Activated CD8-positive, alpha-beta T cell treated with anti-CD3 and anti-CD28 coated beads for 36 hours (primary cell): Measurements from ENCODE around the gene ATP8B4. TPM values are rescaled to one million over a fixed set of nuclear protein-coding genes. Genes with fewer than 3 reads are reported as not detected.
A peak's percentile ranks its signal among the peaks of the same experiment; 100 is the strongest.

ENCODE experiments used
- ATAC-seq: fragments of 200-7000 bp; cut with Tn5 transposase; one replicate; pipeline ENCODE4 v1.10.0; 2021; ENCODE audit warnings: mild to moderate bottlenecking, moderate library complexity
- CTCF ChIA-PET: fragments of 350-600 bp; sonication (Branson Sonifier 250); formaldehyde crosslinking; loops from one replicate; lab custom pipeline; 2021; ENCODE audit warnings: antibody characterized with exemption; lab: Charles Lee
- POLR2A ChIA-PET: fragments of 350-600 bp; sonication (Branson Sonifier 250); formaldehyde crosslinking; loops from one replicate; lab custom pipeline; 2021; ENCODE audit warnings: antibody characterized with exemption; lab: Charles Lee
- DNase-seq: peaks from one replicate; pipeline ENCODE4 v3.0.0-alpha.2; 2020
- H3K27ac Mint-ChIP-seq: one replicate; pipeline ENCODE4 v1.8.0; 2021; ENCODE audit warnings: mild to moderate bottlenecking, mixed read lengths
- H3K27me3 Mint-ChIP-seq: one replicate; pipeline ENCODE4 v1.8.0; 2021; ENCODE audit warnings: mixed read lengths
- H3K36me3 Mint-ChIP-seq: one replicate; pipeline ENCODE4 v1.8.0; 2021; ENCODE audit warnings: low read depth, mixed read lengths
- H3K4me1 Mint-ChIP-seq: one replicate; pipeline ENCODE4 v1.8.0; 2021; ENCODE audit warnings: low read depth, mixed read lengths
- H3K4me3 Mint-ChIP-seq: one replicate; pipeline ENCODE4 v1.8.0; 2021; ENCODE audit warnings: mild to moderate bottlenecking, moderate library complexity, mixed read lengths
- H3K9me3 Mint-ChIP-seq: one replicate; pipeline ENCODE4 v1.8.0; 2021; ENCODE audit warnings: mixed read lengths
- intact Hi-C: fragments of 100-400 bp; cut with micrococcal nuclease; formaldehyde crosslinking; loops from one replicate; pipeline ENCODE4 v1.10.0; 2022
- total RNA-seq, 2 experiments: library from RNA; stranded (reverse); gene quantifications; one replicate each; pipeline ENCODE4 v1.2.3, GENCODE V29; 2021
- TF ChIP-seq, protein P1 (sequence below): fragments of 200-600 bp; IDR thresholded peaks from one replicate; pipeline ENCODE4 v1.8.0; 2022; ENCODE audit warnings: antibody characterized with exemption, mild to moderate bottlenecking

The ATP8B4 gene, protein sequence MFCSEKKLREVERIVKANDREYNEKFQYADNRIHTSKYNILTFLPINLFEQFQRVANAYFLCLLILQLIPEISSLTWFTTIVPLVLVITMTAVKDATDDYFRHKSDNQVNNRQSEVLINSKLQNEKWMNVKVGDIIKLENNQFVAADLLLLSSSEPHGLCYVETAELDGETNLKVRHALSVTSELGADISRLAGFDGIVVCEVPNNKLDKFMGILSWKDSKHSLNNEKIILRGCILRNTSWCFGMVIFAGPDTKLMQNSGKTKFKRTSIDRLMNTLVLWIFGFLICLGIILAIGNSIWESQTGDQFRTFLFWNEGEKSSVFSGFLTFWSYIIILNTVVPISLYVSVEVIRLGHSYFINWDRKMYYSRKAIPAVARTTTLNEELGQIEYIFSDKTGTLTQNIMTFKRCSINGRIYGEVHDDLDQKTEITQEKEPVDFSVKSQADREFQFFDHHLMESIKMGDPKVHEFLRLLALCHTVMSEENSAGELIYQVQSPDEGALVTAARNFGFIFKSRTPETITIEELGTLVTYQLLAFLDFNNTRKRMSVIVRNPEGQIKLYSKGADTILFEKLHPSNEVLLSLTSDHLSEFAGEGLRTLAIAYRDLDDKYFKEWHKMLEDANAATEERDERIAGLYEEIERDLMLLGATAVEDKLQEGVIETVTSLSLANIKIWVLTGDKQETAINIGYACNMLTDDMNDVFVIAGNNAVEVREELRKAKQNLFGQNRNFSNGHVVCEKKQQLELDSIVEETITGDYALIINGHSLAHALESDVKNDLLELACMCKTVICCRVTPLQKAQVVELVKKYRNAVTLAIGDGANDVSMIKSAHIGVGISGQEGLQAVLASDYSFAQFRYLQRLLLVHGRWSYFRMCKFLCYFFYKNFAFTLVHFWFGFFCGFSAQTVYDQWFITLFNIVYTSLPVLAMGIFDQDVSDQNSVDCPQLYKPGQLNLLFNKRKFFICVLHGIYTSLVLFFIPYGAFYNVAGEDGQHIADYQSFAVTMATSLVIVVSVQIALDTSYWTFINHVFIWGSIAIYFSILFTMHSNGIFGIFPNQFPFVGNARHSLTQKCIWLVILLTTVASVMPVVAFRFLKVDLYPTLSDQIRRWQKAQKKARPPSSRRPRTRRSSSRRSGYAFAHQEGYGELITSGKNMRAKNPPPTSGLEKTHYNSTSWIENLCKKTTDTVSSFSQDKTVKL
- total RNA-seq: 1 to 10 TPM; 4.6 to 5.8 TPM

DNA sequence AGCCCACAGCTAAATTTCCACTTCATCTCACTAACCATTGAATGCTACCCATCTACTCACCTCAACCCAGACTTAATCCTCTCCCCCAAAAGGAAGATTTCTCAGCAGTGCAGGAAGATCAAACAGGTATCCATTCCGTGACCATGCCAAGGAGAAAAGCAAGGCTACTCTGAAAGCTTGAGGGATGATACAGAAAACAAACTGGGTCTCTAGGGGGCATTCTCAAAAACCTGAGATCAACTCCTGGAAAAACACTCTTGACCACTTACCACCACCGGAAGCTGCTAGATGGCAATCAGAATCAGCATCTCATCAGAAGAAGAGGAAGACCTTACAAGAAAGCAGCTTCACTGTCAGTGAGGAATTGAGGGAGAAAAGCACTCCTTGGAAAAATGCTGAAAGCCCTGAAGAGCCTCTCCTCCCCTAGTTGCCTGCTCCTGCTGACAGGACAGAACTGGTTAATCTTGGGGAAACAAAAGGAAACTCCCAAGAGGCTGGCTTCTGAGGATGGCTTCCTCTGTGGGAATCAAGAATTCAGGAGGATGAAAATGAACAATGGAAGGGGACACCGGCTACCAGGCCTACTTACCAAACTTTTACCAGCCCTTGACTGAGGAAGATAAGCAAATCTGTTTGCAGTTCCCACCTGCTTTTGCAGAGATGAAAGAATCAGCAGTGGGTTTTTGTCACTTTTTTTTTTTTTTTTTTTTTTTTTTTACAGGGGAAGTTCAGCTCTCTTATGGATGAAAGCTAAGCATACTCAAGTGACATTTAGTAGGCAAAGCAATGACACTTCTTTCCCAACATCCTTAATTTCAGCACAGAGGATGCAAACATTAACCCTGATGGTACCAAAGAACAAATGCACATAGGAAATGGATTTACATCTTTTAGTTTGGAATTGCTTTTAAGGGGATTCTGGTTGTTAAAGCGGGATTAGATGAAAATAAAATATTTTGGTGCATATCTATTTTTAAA lies at the start of gene ATP8B4:
Gene ATP8B4 (minus strand): TSS at position 171 of the 978 bp plus-strand sequence. CDS start 12,267 bp downstream, outside the sequence.
- Mint-ChIP-seq H3K4me1 (peaks cover 17% of the 10 kb centered on the region), H3K36me3 (peaks cover 9% of the 10 kb centered on the region), H3K27me3 (peaks cover 6% of the 10 kb centered on the region), H3K9me3 (peaks cover 11% of the 10 kb centered on the region), H3K27ac (peak within 1 kb of the TSS; percentile 81), H3K4me3 (peak within 1 kb of the TSS; percentile 68)
- DNase-seq (peak; percentile 40), ATAC-seq (peak; percentile 57)
- ChIA-PET POLR2A (interaction anchor here (1.0 to 1.2 kb wide), 2 partner anchors 9 to 1180 kb away, joined by 3 read pairs; no protein-coding TSS in a partner anchor), CTCF (interaction anchor here (1.0 to 1.2 kb wide), 3 partner anchors 8 to 63 kb away, joined by 3 to 5 read pairs (median 4); no protein-coding TSS in a partner anchor)
- intact Hi-C loops: no loop called here
- TF ChIP-seq, protein P1, sequence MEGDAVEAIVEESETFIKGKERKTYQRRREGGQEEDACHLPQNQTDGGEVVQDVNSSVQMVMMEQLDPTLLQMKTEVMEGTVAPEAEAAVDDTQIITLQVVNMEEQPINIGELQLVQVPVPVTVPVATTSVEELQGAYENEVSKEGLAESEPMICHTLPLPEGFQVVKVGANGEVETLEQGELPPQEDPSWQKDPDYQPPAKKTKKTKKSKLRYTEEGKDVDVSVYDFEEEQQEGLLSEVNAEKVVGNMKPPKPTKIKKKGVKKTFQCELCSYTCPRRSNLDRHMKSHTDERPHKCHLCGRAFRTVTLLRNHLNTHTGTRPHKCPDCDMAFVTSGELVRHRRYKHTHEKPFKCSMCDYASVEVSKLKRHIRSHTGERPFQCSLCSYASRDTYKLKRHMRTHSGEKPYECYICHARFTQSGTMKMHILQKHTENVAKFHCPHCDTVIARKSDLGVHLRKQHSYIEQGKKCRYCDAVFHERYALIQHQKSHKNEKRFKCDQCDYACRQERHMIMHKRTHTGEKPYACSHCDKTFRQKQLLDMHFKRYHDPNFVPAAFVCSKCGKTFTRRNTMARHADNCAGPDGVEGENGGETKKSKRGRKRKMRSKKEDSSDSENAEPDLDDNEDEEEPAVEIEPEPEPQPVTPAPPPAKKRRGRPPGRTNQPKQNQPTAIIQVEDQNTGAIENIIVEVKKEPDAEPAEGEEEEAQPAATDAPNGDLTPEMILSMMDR: no peak

DNA sequence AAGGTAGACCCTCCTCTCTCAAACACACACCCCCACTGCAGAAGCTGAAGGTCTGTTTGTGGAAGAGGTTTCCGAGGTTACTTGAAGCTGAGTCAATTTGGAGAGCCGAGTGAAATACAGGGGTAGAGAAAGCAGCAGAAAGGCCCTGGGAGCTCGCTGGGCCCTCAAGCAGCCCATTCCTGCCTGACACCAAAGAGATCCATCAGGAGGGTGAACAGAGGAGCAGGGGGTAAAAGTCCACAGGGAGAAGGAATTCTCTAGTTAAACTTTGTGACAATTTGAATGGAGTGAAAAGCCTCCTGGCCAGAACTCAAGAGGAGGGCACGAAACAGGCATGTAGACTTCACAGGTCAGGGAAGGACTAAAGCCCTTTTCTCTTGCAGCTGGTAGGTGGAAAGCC lies 49.3 kb upstream of the ATP8B4 start:
- DNase-seq: no peak
- H3K4me1 Mint-ChIP-seq: no peaks in the 10 kb centered on the region
- no peak overlapping the region for H3K4me3 Mint-ChIP-seq
- H3K36me3 Mint-ChIP-seq: peaks cover 5% of the 10 kb centered on the region
- ATAC-seq: no peak
- TF ChIP-seq, protein P1: no peak
- intact Hi-C loops: loop anchor here (5.0 kb wide), 1 partner anchor 149 kb away; no protein-coding TSS in a partner anchor
- no peaks in the 10 kb centered on the region for H3K9me3 Mint-ChIP-seq
- H3K27ac Mint-ChIP-seq: no peak overlapping the region
- POLR2A ChIA-PET: no interaction called here
- CTCF ChIA-PET: interaction anchor here (2.0 kb wide), 1 partner anchor 15 kb away, joined by 6 read pairs; no protein-coding TSS in a partner anchor
- peaks cover 9% of the 10 kb centered on the region for H3K27me3 Mint-ChIP-seq

DNA sequence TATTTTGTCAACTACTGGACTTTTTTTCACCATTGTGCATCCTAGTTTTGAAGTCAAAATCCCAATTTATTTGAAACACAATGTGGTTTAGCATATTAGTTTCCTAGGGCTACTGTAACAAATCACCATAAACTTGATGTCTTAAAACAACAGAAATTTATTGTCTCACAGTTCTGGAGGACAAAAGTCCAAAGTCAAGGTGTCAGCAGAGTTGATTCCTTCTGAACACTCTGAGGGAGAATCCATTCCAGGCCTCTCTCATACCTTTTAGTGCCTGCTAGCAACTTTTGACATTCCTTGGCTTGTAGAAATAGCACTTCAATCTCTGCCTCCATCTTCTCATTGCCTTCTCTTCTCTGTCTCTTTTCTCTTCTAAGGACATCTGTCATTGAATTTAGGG lies 48.1 kb upstream of the ATP8B4 start:
- intact Hi-C loops: loop anchor here (5.0 kb wide), 1 partner anchor 150 kb away; no protein-coding TSS in a partner anchor
- no peak overlapping the region for H3K27ac Mint-ChIP-seq
- TF ChIP-seq, protein P1: no peak
- peaks cover 14% of the 10 kb centered on the region for H3K27me3 Mint-ChIP-seq
- ChIA-PET POLR2A (no interaction called here), CTCF (interaction anchor here (2.0 kb wide), 1 partner anchor 16 kb away, joined by 6 read pairs; no protein-coding TSS in a partner anchor)
- DNase-seq: no peak
- no peaks in the 10 kb centered on the region for H3K4me1 Mint-ChIP-seq
- no peaks in the 10 kb centered on the region for H3K9me3 Mint-ChIP-seq
- ATAC-seq: no peak
- H3K36me3 Mint-ChIP-seq: peaks cover 5% of the 10 kb centered on the region
- no peak overlapping the region for H3K4me3 Mint-ChIP-seq

DNA sequence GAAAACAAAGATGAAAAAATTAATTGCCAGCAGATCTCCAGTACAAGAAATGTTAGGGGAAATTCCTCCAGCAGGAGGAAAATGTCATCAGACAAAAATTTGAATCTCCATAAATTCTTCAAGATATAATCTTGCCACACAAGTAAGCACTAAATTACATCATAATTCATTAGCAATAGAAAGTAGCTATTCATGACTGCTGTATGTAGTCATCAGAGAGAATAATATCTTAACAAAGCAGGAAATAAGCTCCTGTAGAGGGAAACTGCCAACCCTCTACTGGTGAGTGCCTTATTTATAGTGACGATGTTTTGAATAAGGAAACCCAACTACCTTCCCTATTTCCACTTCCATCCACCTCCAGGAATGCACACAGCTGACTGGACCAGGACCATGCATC lies 47.2 kb upstream of the ATP8B4 start:
- POLR2A ChIA-PET: no interaction called here
- CTCF ChIA-PET: interaction anchor here (1.1 kb wide), 1 partner anchor 744 kb away, joined by 3 read pairs; the partner anchor contains the start of gene FGF7
- ATAC-seq: no peak
- Mint-ChIP-seq H3K36me3 (no peaks in the 10 kb centered on the region), H3K4me3 (no peak overlapping the region), H3K9me3 (no peaks in the 10 kb centered on the region), H3K27me3 (peaks cover 14% of the 10 kb centered on the region), H3K4me1 (no peaks in the 10 kb centered on the region), H3K27ac (no peak overlapping the region)
- TF ChIP-seq, protein P1: no peak
- intact Hi-C loops: loop anchor here (5.0 kb wide), 1 partner anchor 151 kb away; no protein-coding TSS in a partner anchor
- no peak for DNase-seq
